GM18873 (cell line): Measurements from ENCODE around the gene RPTOR.
A peak's percentile ranks its signal among the peaks of the same experiment; 100 is the strongest.

Experiments
- ATAC-seq: cut with Tn5 transposase; IDR thresholded peaks from one replicate; pipeline ENCODE4 v1.9.1; 2021; ENCODE audit warnings: mild to moderate bottlenecking, moderate library complexity, moderate number of reproducible peaks; ENCODE audit not compliant: unreplicated experiment, low FRiP score

Gene RPTOR

DNA sequence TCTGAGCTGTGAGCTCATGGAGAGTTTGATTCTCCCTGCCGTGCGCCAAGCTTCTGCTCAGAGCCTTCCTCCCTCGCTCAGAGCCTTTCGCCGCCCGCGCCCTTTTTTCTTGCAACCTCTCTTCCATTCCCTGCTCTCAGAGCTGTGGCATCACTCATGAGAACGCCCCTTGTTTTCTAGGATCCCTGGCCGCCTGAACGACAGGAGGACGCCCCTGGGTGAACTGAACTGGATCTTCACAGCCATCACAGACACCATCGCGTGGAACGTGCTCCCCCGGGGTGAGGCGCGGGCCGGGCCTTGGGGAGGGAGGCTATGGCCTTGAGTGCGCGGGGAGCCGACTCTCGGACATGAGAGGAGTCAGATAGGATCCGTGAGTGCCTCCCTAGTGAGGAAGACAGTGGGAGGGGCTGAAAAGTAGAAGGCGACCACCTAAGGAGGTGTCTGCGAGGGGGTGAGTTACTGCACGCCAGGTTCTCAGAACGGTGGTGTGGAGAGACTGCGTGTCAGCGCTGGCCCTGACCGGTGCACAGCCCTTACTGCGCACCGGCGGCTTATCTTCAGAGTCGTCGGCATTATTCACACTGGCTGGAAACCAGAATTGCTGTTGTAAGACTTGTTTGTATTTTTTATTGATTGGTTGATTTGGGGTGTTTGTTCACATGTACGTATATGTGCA is 277.5 kb downstream of the RPTOR start:
- no peak for ATAC-seq

DNA sequence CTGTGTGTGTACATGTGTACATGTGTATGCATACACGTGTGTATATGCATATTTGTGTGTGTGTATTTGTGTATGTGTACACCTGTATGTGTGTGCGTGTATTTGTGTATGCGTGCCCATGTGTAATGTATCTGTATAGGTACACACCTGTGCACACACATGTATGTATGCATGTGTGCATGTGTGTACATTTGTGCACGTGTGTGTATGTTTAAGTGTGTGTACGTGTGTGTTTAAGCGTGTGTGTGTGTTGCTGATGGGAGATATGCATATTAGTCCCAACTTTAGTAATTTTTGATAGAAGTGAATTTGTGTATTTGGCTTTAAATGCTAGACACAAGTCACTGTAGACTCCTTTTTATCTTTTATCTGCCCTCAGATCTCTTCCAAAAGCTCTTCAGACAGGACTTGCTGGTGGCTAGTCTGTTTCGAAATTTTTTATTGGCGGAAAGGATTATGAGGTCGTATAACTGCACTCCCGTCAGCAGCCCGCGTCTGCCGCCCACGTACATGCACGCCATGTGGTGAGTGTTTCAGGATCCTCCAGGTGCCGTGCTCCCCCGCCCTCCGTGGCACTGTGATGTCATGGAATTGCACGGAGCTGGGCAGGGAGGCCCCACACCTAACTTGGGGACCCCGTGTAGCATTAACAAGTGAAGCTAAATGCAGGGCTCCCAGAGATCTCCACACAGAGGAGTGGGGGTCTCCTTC is 278.2 kb downstream of the RPTOR start:
- ATAC-seq: no peak

DNA sequence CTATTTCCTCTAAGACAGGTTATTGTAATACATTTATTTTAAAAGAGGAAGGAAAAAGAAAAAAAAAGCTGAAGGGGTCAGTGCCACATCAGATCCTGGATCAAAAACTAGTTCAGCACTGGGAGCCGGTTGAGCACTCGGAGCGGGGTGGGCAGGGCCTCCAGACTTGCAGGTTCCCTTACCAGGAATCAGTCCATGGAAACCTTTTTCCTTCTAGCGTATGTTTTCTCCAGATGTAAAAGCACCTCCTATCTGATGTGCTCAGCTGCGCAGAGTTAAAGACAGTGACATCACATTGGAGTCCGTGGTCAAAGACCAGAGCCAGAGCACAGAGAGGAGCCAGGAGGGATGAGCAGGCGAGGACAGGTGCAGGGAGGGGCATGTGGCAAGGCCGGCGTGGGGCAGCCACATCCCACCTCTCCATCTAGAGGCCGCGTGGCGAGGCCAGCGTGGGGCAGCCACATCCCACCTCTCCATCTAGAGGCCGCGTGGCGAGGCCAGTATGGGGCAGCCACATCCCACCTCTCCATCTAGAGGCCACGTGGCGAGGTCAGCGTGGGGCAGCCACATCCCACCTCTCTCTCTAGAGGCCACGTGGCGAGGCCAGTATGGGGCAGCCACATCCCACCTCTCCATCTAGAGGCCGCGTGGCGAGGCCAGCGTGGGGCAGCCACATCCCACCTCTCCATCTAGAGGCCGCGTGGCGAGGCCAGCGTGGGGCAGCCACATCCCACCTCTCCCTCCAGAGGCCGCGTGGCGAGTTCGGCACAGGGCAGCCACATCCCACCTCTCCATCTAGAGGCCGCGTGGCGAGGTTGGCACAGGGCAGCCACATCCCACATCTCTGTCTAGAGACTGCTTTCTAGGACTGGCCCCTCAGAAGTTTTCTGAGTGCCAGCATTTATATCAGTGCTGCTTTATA is 280.2 kb downstream of the RPTOR start:
- ATAC-seq: no peak

DNA sequence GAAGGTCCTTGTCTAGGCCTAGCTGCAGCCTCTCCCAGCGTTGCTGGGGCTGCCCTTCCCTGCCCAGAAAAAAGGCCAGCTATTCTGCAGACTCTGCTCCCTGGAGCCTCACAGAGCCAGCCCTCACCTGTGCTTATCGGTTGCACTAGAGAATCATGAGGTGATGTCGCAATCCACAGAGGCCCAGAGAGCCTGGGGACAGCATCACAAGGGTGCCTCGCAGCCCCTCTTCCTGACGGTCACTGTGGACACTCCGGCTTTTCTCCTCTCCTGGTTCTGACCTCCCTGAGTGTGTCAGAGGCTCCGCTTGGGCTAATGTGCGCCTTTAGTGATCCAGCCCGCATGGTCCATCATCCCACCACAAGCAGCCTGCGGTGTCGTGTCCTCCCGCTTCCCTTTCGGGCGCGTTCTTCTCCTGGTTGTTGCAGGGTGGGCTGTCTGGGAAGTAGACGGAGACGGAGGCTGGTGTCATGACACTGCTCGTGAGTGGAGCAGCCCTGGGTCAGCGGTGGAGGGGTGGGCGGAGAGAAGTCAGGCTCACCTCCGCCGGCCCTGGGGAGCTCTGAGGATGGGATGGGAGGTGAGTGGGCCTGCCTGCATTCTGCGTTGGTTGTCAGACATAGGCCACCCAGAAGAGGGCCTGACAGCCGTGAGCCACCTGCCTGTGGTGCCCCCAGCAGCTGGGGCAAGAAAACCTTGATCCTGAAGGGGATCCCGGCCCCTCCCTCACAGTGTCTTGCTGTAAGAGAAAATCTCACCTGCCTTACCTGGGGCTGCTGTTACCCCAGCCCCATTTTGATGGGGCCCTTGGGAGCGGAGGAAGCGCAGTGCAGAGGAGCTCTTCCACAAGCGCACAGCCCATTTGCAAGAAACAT is 281.1 kb downstream of the RPTOR start:
- ATAC-seq: no peak

DNA sequence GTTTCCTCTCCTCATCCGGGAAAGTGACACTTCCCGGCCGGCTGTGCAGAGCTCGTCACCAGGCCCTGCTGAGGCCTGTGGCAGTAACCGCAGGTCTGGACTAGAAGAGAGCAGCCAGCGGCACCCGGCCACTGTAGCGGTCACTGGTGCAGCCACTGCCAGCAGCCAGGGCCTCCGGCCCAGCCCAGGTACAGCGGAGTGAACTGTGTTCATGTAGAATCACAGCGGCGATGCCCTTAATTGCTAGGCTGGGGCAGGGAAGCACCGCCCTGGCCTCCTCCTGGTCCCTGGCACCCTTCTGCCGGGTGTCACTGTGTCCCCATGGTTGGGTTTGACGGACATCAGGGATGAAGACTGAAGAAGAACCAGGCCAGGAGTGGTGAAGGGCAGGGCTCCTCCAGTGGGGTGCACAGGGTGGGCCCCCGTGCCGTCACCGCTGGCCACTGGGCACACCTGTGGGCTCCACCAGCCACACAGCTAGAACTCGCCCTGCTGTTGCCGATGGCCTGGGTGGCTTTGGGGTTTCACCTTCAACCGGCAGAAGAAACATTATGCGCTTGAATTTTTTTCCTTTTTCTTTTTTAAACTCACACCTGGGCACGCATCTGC is 281.8 kb downstream of the RPTOR start:
- ATAC-seq: no peak

DNA sequence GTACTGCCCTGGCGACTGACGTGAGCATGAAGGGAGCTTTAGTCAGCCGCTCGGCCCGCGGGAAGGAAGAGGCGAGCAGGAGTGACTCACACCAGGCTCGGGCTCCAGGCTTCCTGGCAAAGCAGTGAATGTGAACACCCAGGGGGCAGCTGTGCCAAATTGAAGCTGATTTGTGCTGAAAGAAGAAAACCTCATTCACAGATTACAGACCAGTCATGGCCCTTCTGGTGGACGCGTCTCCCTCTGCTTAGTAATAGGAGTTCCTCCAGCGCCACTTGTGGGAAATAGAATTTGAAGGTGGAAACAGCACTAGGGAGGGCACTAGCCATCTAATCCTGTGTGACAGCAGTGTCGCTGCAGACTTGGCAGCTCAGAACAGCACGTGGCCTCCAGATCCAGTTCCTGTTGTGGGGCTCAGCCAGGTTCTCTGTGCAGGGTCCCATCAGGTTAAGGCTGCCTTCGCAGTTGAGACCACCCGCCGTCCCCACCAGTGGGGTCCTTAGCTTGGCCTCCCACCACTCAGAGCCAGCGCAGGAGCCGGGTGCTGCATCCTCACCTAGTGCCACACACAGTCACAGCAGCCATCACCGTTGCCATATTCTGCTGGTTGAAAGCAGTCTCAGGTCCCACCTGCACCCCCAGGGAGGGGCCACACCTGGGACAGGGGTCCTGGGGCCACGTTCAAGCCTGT is 282.5 kb downstream of the RPTOR start:
- no peak for ATAC-seq

DNA sequence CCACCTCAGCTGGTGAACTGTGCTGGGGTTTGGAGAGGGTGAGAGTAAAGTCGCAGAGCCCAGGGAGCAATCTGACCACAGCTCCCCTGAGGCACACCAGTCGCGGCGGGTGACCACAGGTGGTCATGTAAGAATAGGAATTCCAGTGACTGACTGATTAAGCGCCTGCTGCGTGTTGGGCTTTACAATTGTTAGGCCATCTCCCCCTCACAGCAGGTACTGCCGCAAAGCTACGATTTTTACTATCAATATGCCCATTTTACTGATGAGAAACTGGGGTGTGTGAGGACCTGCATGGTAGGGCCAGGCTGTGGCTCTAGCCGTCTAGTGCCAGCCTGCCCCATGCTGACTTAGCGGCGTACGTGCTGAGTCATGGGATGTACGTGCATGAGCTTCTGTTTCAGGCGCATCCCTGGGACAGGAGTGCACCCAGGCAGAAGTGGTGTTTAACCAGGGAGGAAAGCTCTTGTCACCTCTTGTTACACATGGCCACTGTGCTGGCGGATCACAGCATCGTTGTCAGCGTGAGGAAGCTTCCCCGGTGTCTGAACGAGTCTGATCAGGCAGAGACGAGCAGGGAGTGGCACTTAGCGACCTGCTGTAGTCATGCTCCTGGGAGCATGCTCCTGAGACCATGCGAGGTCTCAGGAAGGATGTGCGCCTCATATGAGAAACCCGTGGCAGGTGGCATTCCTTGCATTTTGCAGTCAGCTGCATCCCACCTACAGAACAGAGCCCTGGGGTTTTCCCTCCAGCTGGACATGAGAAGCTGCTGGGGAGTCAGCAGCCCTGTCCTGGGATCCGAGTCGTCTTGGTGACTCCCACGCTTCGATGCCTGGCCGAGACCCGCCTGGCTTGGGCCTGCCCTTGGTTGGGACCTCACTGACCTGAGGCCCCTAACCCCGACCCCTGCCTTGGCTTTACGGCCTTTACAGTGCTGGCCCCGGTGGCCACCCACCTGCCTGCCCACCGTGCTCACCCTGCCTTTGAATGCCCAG is 283.3 kb downstream of the RPTOR start:
- no peak for ATAC-seq

DNA sequence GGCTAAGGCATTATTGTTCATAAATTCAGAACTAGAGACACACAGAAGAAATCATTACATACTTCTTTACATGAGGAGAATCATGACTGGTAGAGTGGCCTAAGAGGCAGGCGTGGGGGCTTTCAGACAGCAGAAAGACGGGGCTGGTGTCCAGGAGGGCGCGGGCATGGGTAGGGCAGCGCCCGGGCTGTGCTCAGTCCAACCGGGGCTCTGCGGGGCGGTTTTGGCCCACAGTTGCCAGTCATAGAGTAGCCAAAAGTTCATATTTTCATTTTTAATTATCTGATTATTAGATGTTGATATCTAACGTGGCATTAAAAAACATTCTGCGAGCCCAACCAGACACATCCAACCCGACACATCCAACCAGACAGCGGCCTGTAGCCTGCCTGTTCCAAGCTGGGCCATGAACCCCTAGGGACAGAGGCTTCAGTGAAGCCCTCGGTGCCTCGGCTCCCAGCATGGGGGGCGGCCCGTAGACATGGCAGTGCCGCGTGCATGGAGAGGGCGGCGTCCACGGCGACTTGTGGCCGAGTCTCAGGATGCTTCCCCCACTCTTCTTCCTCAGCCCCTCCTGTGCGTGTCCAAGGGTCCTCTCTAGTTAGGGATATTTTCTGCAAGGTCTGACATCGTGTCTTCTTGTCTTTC is 284.7 kb downstream of the RPTOR start:
- ATAC-seq: no peak

DNA sequence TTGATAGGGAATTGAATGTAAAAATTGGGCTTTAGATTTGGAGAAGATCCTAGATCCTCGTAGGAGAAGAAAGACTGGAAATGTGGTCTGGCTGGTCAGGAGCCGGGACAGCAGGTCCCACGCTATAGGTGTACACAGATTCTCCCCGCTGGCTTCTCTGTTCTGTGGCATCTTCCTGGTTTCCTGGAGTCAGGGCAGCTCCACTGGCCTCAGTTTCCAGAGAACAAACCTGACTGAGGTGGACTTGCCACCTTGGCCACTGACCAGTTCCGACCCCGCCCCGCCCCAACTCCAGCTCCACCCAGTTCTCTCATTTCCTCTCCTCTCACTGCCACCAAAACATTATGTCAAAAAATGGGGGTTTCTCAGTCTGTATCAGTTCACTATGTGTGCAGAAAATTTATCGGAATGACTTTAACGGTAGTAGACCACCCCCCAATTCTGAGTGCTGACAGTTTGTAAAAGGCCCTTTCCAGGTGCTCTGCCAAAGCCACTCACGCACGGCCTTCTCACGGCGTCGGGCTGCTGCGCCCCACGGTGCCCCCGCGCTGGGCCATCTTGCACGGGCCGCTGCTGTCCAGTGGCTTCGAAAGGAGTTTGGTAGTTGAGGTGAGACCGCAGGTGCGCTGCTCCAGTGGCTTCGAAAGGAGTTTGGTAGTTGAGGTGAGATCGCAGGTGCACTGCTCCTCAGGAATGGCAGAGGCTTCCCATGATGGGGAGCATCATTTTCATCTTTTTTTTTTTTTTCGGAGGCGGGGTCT is 285.6 kb downstream of the RPTOR start:
- ATAC-seq: no peak

DNA sequence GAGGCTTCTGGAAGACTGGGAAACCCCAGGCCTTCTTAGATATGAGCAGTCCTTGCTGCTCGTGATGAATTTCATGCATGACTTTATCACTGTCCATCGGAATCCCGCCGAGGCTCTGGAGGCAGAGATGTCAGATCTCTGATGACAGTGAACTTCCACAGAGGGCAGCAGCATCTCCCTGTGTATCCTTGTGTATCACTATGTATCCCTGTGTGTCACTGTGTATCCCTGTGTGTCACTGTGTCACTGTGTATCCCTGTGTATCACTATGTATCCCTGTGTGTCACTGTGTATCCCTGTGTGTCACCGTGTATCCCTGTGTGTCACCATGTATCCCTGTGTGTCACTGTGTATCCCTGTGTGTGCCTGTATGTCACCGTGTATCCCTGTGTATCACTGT is 286.9 kb downstream of the RPTOR start:
- no peak for ATAC-seq

DNA sequence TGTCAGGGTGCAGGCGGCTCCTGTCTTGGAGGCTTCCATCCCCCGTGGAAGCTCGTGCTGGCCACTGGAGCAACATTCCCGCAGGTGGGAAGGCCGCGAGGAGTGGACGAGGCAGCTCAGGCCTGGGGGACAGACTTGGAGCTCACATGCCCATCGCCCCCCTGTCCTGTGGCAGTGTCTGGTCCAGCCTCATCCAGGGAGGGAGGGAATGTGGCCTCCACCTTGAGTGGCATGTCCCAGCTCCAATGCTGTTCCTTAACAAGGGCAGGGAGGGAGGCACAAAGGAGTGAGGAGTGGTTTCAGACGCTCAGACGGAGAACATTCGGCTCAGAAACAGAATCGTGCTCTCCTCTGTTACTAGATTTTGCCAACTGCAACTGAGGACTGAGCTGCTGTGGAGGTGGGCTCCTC is 287.6 kb downstream of the RPTOR start:
- ATAC-seq: no peak

DNA sequence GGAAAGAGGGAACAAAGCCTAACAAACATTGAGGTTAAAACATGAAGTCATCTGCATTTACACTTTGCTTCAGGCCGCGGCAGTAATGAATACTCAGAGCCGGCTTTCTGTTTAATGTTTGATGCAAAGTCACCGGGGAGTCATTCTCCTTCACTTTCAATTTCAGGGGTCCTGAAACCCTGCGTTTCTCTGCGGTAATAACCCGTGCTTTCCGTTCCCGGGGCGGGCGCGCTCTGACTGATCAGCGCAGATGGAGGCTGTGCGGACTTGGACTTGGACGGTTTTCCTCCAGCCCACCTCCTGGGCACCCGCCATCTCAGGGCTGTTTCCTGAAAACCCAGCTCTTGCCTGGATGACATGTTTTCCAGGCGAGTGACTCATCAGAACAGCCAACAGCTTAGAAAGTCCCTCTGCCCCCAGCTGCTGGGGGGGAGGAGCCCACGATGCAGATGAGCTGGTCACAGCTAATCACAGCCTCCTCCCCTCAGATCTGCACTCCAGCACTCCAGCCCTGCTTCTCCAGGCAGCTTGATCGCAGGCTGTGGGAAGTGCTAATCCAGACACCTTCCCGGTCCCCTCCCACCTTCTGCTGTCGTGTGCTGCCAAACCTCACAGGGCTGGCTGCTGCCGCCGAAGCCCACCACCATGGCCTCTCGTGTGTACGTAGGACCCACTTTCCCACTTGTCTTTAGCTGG is 288.4 kb downstream of the RPTOR start:
- ATAC-seq: peak; percentile 68

DNA sequence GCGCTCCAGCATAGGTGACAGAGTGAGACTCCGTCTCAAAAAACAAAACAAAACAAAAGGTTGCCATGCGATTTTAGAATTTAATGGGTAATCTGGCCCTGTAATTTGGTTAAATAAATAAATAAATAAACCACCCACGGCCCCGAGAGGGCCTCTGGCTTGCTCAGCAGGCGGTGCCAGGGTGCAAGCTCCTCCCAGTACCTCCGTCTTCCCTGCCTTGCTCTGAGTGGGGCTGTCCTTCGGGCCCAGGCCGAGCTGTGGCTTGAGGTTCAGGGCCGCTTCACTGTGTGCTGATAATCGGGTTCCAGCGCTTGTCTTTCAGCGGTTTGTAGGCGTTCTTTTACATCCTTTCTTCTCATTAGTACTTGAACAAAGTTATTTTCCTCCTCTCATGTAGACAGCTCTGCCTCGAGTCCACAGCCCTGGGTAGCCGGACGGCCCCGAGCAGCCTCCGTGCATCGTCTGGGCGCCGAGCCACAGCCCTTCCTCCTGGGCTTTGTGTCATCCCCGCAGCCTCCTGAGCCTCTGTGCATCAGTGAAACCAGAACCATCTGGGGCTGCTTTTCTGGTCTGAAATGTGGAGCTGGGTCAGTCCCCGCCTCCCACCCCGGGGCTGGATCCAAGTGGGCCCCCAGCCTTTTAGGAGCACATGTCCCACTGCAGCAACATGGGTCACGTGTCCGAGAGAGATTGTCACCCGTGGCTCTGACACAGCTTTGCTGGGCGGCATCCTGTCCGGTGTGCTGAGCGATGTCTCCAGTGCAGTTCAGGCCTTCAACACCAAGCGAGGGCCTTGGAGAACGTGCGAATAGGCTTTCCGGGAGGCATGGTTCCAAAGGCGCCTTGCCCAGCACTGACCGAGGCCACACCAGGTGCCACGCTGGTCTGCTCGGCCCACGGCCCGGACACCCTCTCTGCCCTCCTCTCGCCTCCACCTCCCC is 289.6 kb downstream of the RPTOR start:
- ATAC-seq: no peak

DNA sequence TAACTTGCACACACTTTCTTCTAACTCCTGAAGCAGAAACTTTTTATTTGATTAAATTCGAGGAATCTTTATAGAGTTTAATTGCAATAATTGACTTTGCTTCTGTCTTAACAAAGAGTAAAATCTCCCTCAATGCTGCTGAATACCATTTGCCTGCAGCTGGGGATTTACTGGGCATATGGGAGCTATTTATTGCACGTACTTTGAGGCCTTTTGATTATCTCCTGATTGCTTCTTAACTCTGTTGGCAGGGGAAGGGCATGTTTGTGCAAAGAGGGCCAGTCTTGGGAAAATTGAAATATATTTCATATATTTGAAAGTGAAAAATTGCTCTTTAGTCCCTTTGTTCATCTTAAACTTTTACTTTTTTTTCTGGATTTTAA is 290.2 kb downstream of the RPTOR start:
- no peak for ATAC-seq
